Vagina (tissue), 2 donors: Measurements from ENCODE around the gene F9. TPM values are rescaled to one million over a fixed set of nuclear protein-coding genes. Genes with fewer than 3 reads are reported as not detected.

Source experiments
- DNase-seq, 2 donors: peaks; one replicate each; pipeline ENCODE4 v3.0.0-alpha.2; 2017; ENCODE audit errors: extremely low spot score in 2 of 2
- H3K27ac ChIP-seq: fragments of 200-600 bp; sonication (generic); one replicate; pipeline ENCODE4 v1.5.1; 2019
- H3K27me3 ChIP-seq: fragments of 200-600 bp; sonication (generic); one replicate; pipeline ENCODE4 v1.5.1; 2019
- H3K36me3 ChIP-seq, 2 donors: fragments of 200-600 bp; sonication (generic); one replicate each; pipeline ENCODE4 v1.5.1; 2017 to 2019
- H3K4me1 ChIP-seq: fragments of 200-600 bp; sonication (generic); one replicate; pipeline ENCODE4 v1.5.1; 2019
- H3K4me3 ChIP-seq, 2 donors: fragments of 200-600 bp; sonication (generic); 1 replicate in 1 of 2; 2 replicates in 1 of 2; pipeline ENCODE4 v1.5.1; 2016 to 2019
- H3K9me3 ChIP-seq: fragments of 200-600 bp; sonication (generic); one replicate; pipeline ENCODE4 v1.5.1; 2019
- POLR2A ChIP-seq, 2 donors: fragments of 450-650 bp; IDR thresholded peaks; one replicate each; pipeline ENCODE4 v1.6.1; 2017; ENCODE audit warnings: antibody characterized with exemption in 2 of 2, mild to moderate bottlenecking in 2 of 2, moderate library complexity in 2 of 2
- POLR2AphosphoS5 ChIP-seq, 2 donors: sonication (generic); formaldehyde crosslinking; IDR thresholded peaks; one replicate each; pipeline ENCODE4 v1.9.0; 2017; ENCODE audit warnings: antibody characterized with exemption in 2 of 2, mild to moderate bottlenecking in 2 of 2, low read depth in 1 of 2; ENCODE audit not compliant: insufficient read depth in 1 of 2
- intact Hi-C: fragments of 100-400 bp; cut with DNase I; formaldehyde crosslinking; loops from one replicate; pipeline ENCODE4 v1.15.1; 2023
- total RNA-seq: library from RNA; depleted of rRNA; stranded (reverse); fragments of >200 nt; gene quantifications from one replicate; pipeline ENCODE4 v1.2.3, GENCODE V29; 2016
- TF ChIP-seq, protein P1 (sequence below), 3 experiments: fragments of 450-650 bp in 2 of 3; fragments of 200-600 bp in 1 of 3; sonication (generic) in 1 of 3; IDR thresholded peaks; one replicate each; pipeline ENCODE4 v1.5.1; 2017 to 2019; ENCODE audit warnings: antibody characterized with exemption in 3 of 3, mild to moderate bottlenecking in 2 of 3, moderate library complexity in 2 of 3

The F9 gene
- total RNA-seq, 1 donor from 2014 or later: not detected

DNA sequence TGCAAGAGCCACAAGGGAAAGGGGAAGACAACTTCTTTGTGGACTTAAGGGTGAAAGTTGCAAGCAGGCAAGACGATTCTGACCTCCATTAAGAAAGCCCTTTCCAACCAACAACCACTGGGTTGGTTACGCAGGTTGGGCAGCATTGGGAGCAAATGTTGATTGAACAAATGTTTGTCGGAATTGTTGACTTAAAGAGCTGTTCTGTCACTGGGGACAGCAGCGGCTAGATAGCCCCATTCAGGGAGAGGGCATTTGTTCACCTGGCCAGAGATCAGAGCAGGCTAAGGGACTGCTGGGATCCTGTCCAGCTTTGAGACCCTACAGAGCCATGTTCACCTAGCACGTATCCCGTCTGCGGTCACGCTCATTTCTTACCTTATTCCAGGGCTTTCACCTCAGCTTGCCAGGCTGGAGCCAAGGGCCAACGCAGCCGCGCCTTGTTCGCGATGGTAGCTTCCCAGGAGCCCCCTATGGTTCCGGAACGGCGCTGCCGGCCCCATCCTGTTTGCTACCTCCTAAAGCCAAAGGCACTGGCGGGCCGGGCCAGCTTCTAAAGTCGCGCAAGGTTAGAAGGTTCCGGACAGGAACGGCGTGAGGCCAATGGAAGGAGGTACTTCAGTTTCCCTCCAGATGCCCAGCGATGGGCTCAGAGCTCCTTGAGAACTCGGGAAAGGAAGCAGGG is 24.6 kb downstream of the F9 start:
- intact Hi-C loops: no loop called here
- H3K4me1 ChIP-seq: no peaks in the 10 kb centered on the region
- no peak overlapping the region for H3K27ac ChIP-seq
- no peaks in the 10 kb centered on the region for H3K9me3 ChIP-seq
- H3K27me3 ChIP-seq: no peaks in the 10 kb centered on the region
- no peak for DNase-seq
- no peaks in the 10 kb centered on the region for H3K36me3 ChIP-seq
- no peak for TF ChIP-seq POLR2AphosphoS5 (IDR thresholded peaks at IDR 0.05; ENCODE audit: insufficient read depth in 1 of 2, low read depth in 1 of 2)
- TF ChIP-seq, protein P1, sequence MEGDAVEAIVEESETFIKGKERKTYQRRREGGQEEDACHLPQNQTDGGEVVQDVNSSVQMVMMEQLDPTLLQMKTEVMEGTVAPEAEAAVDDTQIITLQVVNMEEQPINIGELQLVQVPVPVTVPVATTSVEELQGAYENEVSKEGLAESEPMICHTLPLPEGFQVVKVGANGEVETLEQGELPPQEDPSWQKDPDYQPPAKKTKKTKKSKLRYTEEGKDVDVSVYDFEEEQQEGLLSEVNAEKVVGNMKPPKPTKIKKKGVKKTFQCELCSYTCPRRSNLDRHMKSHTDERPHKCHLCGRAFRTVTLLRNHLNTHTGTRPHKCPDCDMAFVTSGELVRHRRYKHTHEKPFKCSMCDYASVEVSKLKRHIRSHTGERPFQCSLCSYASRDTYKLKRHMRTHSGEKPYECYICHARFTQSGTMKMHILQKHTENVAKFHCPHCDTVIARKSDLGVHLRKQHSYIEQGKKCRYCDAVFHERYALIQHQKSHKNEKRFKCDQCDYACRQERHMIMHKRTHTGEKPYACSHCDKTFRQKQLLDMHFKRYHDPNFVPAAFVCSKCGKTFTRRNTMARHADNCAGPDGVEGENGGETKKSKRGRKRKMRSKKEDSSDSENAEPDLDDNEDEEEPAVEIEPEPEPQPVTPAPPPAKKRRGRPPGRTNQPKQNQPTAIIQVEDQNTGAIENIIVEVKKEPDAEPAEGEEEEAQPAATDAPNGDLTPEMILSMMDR (IDR thresholded peaks at IDR 0.05): no peak
- TF ChIP-seq POLR2A (IDR thresholded peaks at IDR 0.05): no peak
- no peak overlapping the region for H3K4me3 ChIP-seq

- no peak overlapping the region for H3K27ac ChIP-seq
- no peak for TF ChIP-seq POLR2AphosphoS5 (IDR thresholded peaks at IDR 0.05; ENCODE audit: insufficient read depth in 1 of 2, low read depth in 1 of 2)
- TF ChIP-seq, protein P1 (IDR thresholded peaks at IDR 0.05): no peak
- TF ChIP-seq POLR2A (IDR thresholded peaks at IDR 0.05): no peak
- H3K36me3 ChIP-seq: no peaks in the 10 kb centered on the region
- DNase-seq: no peak
- no peak overlapping the region for H3K4me3 ChIP-seq
- no peaks in the 10 kb centered on the region for H3K27me3 ChIP-seq
- intact Hi-C loops: no loop called here
- no peaks in the 10 kb centered on the region for H3K4me1 ChIP-seq
- no peaks in the 10 kb centered on the region for H3K9me3 ChIP-seq
These were observed 29.0 kb downstream of the F9 start for GRCh38 chrX:139559383-139560042.

GRCh38 chrX:139560221-139560620 is 29.7 kb downstream of the F9 start:
- H3K27me3 ChIP-seq: no peaks in the 10 kb centered on the region
- no peaks in the 10 kb centered on the region for H3K36me3 ChIP-seq
- H3K27ac ChIP-seq: no peak overlapping the region
- DNase-seq: no peak
- TF ChIP-seq POLR2A (IDR thresholded peaks at IDR 0.05): no peak
- intact Hi-C loops: no loop called here
- H3K4me3 ChIP-seq: no peak overlapping the region
- no peaks in the 10 kb centered on the region for H3K4me1 ChIP-seq
- H3K9me3 ChIP-seq: no peaks in the 10 kb centered on the region

GRCh38 chrX:139563251-139563650 is 32.7 kb downstream of the F9 start:
- intact Hi-C loops: no loop called here
- Histone ChIP-seq H3K36me3 (no peaks in the 10 kb centered on the region), H3K27ac (no peak overlapping the region), H3K27me3 (no peaks in the 10 kb centered on the region), H3K4me1 (no peaks in the 10 kb centered on the region), H3K9me3 (no peaks in the 10 kb centered on the region), H3K4me3 (no peak overlapping the region)
- TF ChIP-seq, protein P1 (IDR thresholded peaks at IDR 0.05): no peak
- TF ChIP-seq POLR2A (IDR thresholded peaks at IDR 0.05) (no peak), POLR2AphosphoS5 (IDR thresholded peaks at IDR 0.05; ENCODE audit: insufficient read depth in 1 of 2, low read depth in 1 of 2) (no peak)
- DNase-seq: no peak

- TF ChIP-seq, protein P1 (IDR thresholded peaks at IDR 0.05): no peak
- TF ChIP-seq POLR2A (IDR thresholded peaks at IDR 0.05): no peak
- no peak for TF ChIP-seq POLR2AphosphoS5 (IDR thresholded peaks at IDR 0.05; ENCODE audit: insufficient read depth in 1 of 2, low read depth in 1 of 2)
- intact Hi-C loops: no loop called here
- H3K4me1 ChIP-seq: no peaks in the 10 kb centered on the region
- no peaks in the 10 kb centered on the region for H3K36me3 ChIP-seq
- no peak for DNase-seq
- H3K27me3 ChIP-seq: no peaks in the 10 kb centered on the region
- H3K9me3 ChIP-seq: no peaks in the 10 kb centered on the region
- no peak overlapping the region for H3K4me3 ChIP-seq
- H3K27ac ChIP-seq: no peak overlapping the region
These were observed 36.4 kb downstream of the F9 start for GRCh38 chrX:139566981-139567380.
